GM19023 (cell line): ENCODE measurements around the gene PRR29.
"Not testable (repeated sequence)": the region's sequence is repeated elsewhere in the genome, so short reads cannot be mapped to it uniquely, and the experiment has no call there.

Experiments used
- ATAC-seq: cut with Tn5 transposase; IDR thresholded peaks from one replicate; pipeline ENCODE4 v1.9.1; 2021; ENCODE audit warnings: mild to moderate bottlenecking, moderate library complexity; ENCODE audit not compliant: unreplicated experiment

The PRR29 gene

DNA sequence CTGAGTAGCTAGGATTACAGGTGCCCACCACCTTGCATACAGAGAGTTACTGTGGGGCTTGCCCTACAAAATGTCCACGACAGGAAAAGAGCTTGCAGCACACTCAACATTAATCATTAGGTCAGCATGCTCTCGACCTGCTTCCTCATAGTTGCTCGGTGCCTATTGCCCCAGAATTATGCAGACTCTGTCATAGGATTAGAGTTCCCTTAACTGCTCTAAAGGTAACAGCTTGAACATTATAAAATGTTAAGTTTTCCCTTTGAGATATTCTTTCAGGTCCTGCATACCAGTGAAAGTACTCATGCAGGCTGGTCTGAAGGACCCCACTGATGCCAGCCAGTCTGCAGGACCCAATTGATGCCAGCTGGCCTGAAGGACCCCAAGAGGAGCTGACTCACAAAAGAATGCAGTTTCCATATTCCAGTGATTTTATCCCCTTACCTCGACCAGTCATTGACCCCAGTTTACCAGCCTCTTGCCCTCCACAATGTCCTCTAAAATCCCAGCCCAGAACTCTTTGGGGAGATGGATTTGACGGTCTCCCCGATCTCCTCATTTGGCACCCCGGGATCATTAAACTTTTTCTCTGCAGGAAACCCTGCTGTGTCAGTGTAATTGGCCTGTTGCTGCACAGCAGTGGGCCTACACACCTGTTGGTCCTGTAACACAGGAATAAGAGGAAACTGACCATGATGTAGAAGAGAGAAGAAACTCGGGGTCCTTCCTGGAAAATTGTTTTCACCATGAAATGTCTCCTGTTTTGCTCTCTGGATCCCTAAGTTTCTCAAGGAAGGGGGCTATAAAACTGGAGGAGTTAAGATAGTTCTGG is 11.6 kb downstream of the PRR29 start:
- no peak for ATAC-seq

DNA sequence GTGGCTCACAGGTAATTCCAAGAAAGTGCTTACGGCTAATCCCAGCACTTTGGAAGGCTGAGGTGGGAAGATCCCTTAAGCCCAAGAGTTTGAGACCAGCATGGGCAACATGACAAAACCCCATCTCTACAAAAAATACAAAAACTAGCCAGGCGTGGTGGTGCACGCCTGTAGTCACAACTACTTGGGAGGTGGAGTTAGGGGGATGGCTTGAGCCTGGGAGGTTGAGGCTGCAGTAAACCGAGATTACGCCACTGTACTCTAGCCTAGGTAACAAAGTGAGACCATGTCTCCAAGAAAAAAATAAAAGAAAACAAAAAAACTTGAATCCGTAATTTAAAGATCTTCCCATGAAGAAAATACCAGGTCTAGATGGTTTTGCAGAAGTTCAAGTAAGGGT is 17.3 kb downstream of the PRR29 start:
- ATAC-seq: no peak

DNA sequence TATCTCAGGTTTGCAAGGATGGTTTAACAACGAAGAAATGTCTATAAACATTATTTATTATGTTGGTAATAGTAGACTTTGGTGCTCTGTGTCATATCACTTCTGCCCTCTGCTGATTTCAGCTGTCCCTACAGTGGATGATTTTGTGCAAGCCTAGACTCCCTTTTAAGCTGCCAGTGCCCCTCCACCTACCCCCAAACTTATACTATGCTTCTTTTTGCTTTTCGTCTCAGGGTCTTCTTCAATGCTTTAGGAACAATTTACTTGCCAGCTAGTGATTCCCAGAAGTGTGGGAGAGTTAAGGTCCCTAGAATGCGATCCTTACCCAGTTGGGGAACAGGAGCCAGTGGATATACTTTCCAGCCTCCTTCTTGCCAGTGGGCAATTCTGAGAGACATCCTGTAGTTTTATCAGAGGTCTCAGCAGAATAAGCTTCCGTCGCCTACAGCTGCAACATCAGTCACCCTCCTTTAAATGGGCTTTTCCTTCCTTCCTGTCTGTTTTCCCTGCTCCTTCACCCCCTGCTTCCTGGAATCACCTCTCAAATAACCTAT is 18.2 kb downstream of the PRR29 start:
- ATAC-seq: no peak

DNA sequence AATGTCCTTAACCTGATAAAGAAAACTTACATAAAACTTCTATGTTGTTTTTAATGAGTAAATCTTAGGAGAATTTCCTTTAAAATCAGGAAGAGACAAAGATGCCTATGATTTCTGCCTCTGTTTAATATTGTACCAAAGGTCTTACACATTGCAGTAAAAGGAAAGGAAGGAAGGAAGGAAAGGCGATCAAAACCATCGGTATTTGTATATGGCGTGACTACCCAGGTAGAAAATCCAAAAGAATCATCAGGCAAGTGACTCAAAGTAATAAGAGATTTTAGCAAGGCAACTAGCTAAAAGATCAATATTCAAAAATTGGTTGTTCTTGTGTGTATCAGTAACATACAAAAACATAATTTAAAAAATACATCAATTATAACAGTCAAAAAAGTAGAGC is 18.8 kb downstream of the PRR29 start:
- ATAC-seq: no peak

DNA sequence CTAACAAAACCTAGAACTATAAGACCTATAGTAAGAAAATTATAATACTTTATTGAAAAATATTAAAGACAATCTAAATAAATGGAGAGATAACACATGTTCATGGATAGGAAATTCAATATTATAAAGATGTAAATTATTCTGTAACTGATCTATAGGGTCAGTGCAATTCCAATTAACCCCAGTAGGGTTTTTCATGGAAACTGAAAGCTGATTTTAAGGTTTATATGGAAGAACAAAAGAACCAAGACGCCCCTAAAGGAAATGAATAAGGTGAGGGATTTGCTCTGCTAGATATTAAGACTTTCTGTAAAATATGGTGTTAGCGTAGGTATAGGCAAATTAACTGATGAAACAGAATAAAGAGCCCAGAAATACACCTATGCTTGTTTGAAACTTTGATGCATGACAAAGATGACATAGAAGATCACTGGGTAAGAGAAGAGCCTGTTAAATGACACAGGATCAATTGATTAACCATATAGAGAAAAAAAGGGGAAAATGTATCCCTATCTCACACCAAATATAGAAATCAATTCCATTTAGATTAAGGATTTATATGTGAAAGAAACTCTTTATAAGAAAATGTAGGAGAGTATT is 19.3 kb downstream of the PRR29 start:
- ATAC-seq: no peak

- not testable (repeated sequence) for ATAC-seq
Measured at GRCh38 chr17:64019551-64019961, 21.4 kb downstream of the PRR29 start.

DNA sequence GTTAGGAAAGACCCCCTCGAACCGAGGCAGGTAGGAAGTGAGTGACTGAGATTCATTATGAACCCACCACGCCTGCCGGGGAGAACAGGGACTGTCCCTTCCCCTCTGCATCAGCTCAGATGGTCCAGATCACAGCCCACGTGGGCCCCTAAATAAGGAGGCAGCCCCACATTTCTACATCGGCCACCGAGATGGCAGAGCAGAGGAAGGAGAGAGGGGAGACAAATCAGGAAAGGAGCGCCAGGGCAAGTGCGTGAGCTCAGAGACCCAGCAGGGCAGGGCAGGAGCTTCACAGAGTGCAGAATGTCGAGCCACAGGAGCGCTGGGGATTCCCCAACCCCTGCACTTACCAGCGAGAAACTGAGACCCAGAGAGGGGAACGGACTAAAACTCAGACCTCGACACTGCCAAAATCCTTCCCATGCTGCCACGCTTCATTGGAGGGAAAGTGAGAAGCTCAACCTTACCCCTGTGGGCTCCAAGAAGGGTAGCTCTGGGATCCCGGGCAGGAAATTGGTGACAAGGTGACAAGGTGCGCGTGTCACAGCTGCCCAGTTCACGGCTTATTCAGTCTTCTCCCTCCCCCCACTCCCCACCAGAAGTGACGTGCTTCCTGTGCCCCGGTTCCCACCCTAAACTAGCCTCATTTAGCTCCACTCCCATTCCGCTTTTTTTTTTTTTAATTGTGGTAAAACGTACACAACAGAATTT is 22.1 kb downstream of the PRR29 start, which contains the start of gene ICAM2:
Gene ICAM2, minus strand, starts transcription at position 578 of the 711 bp plus-strand sequence. CDS start 13,942 bp downstream, outside the sequence.
- ATAC-seq: peak; percentile 56

- no peak for ATAC-seq
Measured at GRCh38 chr17:64022611-64023063, 24.5 kb downstream of the PRR29 start.

- ATAC-seq: no peak
Measured at GRCh38 chr17:64024215-64024654, 26.1 kb downstream of the PRR29 start.

DNA sequence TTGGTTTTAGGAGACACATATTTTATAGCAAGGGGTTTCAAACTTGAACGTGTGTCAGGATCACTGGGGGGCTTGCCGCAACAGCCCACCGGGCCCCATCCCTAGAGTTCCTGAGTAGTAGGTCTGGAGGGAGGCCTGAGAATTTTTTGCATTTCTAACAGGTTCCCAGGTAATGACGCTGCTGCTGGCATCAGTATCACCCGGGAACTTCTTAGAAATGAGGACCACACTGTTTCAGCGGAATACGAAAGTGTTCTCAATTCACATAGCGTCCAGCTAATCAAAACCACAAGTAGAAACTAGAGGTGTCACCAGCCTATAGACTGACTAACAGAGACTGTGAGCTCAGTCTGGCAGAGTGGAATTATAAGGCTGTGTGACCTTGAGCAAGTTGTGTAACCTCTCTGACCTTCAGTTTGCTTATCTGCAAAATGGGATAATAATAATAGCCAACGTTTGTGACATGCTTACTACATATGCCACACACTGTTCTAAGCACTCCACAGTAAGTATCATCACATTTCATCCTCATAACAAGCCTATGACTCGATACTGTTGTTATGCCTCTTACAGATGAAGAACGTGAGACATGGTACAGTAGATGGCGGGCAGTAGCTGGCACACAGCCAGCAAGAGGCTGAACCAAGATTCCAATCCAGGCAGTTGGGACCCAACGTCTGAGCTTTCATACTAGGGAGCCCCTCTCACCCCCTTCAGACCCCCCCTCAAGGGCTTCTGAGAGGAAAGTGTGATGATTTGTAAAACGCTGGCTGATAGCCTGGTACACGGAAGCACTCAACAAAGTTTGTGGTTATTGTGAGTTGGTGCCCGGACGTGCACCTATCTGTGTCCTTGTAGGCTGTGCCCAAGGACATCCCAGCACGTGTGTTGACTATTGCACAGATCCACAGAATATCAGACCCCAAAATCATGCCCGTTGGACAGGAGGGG is 26.9 kb downstream of the PRR29 start:
- peak; percentile 5 for ATAC-seq

GRCh38 chr17:64025732-64026294 is 27.7 kb downstream of the PRR29 start:
- ATAC-seq: peak; percentile 77

GRCh38 chr17:64028874-64029464 is 30.8 kb downstream of the PRR29 start:
- ATAC-seq: no peak

- ATAC-seq: no peak
Measured at GRCh38 chr17:64032081-64032480, 33.9 kb downstream of the PRR29 start.

DNA sequence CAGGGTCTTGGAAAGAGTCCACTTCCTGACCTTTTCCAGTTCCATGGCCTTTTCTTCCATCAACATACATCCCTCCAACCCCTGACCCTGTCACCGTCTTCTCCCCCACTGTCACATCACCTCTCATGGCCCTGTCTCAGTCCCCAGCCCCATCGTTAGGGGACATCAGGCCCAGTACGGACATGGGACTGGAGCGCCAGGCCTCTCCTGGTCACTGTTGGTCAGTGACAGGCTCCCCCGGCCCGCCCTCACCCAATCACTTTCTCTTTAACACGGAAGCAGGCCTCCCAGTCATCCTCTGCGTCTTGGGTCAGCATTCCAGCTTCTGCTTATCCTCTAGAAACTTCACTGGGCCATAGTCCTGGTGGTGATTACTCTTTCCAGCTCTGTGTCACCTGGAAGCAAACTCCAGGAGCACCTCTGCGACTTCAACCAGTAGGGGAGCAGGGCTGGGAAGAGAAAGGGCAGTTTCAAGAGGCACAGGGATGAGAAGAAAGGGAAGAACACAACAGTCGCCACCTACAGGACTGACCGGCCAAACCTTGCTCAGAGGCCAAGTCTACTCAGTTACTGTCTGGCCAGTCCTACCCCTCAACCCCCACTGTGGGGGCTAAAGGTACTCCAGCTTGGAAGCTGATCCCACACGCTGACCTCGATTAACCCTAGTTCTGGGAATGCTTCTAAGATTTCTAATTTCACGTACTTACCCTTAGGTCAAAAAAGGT is 38.2 kb downstream of the PRR29 start:
- ATAC-seq: no peak

DNA sequence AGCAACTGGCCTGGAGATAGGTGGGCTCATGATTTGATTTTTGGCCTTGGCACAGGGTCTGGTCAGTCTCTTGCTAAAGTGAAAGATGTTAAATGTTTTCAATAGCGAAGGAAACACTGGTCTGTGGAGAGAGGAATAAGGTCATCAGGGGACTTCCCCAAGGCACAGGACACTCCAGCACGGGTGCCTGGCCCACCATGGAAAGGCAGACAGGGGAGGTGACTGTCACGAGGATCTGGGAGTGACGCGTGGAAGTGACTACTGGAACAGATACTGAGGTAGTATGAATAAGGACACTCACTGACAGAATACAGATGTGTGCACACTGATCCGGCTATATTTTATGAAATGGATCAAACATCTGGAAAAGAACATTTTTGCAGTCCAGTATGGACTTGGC is 39.0 kb downstream of the PRR29 start:
- no peak for ATAC-seq

GRCh38 chr17:64037802-64038201 is 39.7 kb downstream of the PRR29 start:
- no peak for ATAC-seq

- ATAC-seq: no peak
Measured at GRCh38 chr17:64038331-64039105, 40.4 kb downstream of the PRR29 start.

DNA sequence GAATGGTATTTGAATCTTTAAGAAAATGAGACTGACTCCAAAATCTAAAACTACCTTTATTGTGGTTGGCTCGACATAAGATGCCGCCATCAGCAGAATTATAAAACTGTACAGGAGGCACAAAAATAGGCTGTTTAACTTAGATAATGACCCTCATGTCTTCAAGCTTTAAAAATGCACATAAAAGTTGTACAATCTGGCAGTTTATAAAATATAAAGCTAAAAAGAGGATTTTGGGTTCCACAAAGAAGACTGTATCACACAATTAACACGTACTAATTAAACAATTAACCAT is 40.9 kb downstream of the PRR29 start:
- no peak for ATAC-seq
